Fibroblast of skin of abdomen (primary cell): Measurements from ENCODE around the gene CACNA2D1.

ENCODE experiments used
- DNase-seq: peaks from one replicate; pipeline ENCODE4 v3.0.0-alpha.2; 2013

The CACNA2D1 gene

GRCh38 chr7:82275342-82275741, 168.2 kb downstream of the CACNA2D1 start:
- no peak for DNase-seq

GRCh38 chr7:82274681-82275080, 168.9 kb downstream of the CACNA2D1 start:
- DNase-seq, result no peak

GRCh38 chr7:82273886-82274285, 169.7 kb downstream of the CACNA2D1 start:
- no peak for DNase-seq

- no peak for DNase-seq
These were observed 172.7 kb downstream of the CACNA2D1 start for GRCh38 chr7:82270870-82271269.

GRCh38 chr7:82268632-82269031, 174.9 kb downstream of the CACNA2D1 start:
- no peak for DNase-seq

GRCh38 chr7:82266081-82266480, 177.5 kb downstream of the CACNA2D1 start:
- no peak for DNase-seq

GRCh38 chr7:82264783-82265305, 178.7 kb downstream of the CACNA2D1 start:
- DNase-seq, result no peak

GRCh38 chr7:82263920-82264782, 179.4 kb downstream of the CACNA2D1 start:
- DNase-seq, result no peak

GRCh38 chr7:82258181-82258580, 185.4 kb downstream of the CACNA2D1 start:
- DNase-seq, result no peak

GRCh38 chr7:82257118-82257695, 186.4 kb downstream of the CACNA2D1 start:
- DNase-seq, result no peak

- DNase-seq, result no peak
These were observed 187.9 kb downstream of the CACNA2D1 start for GRCh38 chr7:82255706-82256105.

- DNase-seq, result no peak
These were observed 193.0 kb downstream of the CACNA2D1 start for GRCh38 chr7:82250598-82250997.

- DNase-seq, result no peak
These were observed 193.6 kb downstream of the CACNA2D1 start for GRCh38 chr7:82249979-82250378.

GRCh38 chr7:82247814-82248433, 195.7 kb downstream of the CACNA2D1 start:
- peak; percentile 5 for DNase-seq

- no peak for DNase-seq
These were observed 198.5 kb downstream of the CACNA2D1 start for GRCh38 chr7:82244947-82245517.

- no peak for DNase-seq
These were observed 202.2 kb downstream of the CACNA2D1 start for GRCh38 chr7:82241356-82241755.

- peak; percentile 34 for DNase-seq
These were observed 207.9 kb downstream of the CACNA2D1 start for GRCh38 chr7:82235713-82236112.

- DNase-seq, result peak; percentile 46
These were observed 209.0 kb downstream of the CACNA2D1 start for GRCh38 chr7:82234457-82235049.

GRCh38 chr7:82230811-82231581, 212.6 kb downstream of the CACNA2D1 start:
- no peak for DNase-seq

- no peak for DNase-seq
These were observed 214.4 kb downstream of the CACNA2D1 start for GRCh38 chr7:82229164-82229563.

- DNase-seq, result no peak
These were observed 217.4 kb downstream of the CACNA2D1 start for GRCh38 chr7:82226191-82226590.

GRCh38 chr7:82224529-82224928, 219.0 kb downstream of the CACNA2D1 start:
- no peak for DNase-seq
